Ectodermal cell (in vitro differentiated cells): ENCODE data around the gene ADM2.
A peak's percentile ranks its signal among the peaks of the same experiment; 100 is the strongest.

Experiments used
- H3K27ac ChIP-seq: 2 replicates; pipeline ENCODE4 v1.7.0; 2013; ENCODE audit warnings: mild to moderate bottlenecking, low read depth, low read length; ENCODE audit not compliant: insufficient read depth, poor library complexity, severe bottlenecking
- H3K27me3 ChIP-seq: 2 replicates; pipeline ENCODE4 v1.7.0; 2013; ENCODE audit warnings: mild to moderate bottlenecking, low read length; ENCODE audit not compliant: insufficient read depth, control insufficient read depth, poor library complexity, severe bottlenecking
- H3K36me3 ChIP-seq: one replicate; pipeline ENCODE4 v1.7.0; 2013; ENCODE audit warnings: low read length; ENCODE audit not compliant: control insufficient read depth, insufficient read depth
- H3K4me1 ChIP-seq: one replicate; pipeline ENCODE4 v1.7.0; 2013; ENCODE audit warnings: low read length; ENCODE audit not compliant: control insufficient read depth, insufficient read depth
- H3K4me3 ChIP-seq: 2 replicates; pipeline ENCODE4 v1.7.0; 2013; ENCODE audit warnings: low read depth, low read length, control low read depth; ENCODE audit not compliant: insufficient read depth
- H3K9me3 ChIP-seq: 2 replicates; pipeline ENCODE4 v1.7.0; 2013; ENCODE audit warnings: mild to moderate bottlenecking, low read length, moderate library complexity; ENCODE audit not compliant: control insufficient read depth
- WGBS, 2 experiments: methylation state at CpG; one replicate each; pipeline ENCODE4 v1.1.7; 2013; ENCODE audit warnings: missing lambda C conversion rate in 2 of 2; 5-methylcytosine and 5-hydroxymethylcytosine counted together

ADM2 gene

DNA sequence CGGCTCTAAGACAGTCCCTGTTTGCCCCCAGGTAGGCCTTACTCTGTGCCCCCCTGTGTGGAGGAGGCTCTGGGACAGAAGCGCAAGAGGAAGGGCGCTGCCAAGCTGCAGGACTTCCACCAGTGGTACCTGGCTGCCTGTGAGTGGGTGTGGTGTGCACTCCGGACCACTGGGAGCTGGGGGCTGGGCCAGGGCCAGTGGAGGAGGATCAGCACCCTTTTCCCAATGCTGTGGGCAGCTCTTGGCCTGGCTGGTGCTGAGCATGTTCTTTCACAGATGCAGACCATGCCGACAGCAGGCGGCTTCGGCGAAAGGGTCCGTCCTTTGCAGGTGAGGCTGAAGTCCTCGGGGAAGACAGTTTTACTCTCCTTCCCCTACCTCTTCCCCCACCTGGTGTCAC, 40.4 kb downstream of the ADM2 start:
- 97% methylated on average over 10 of the region's 10 CpGs for WGBS, 2 experiments
- no peaks in the 10 kb centered on the region for H3K9me3 ChIP-seq
- H3K27me3 ChIP-seq = peaks cover 2% of the 10 kb centered on the region
- H3K36me3 ChIP-seq = peaks cover 39% of the 10 kb centered on the region
- no peak overlapping the region for H3K27ac ChIP-seq
- H3K4me3 ChIP-seq = no peak overlapping the region
- H3K4me1 ChIP-seq = peaks cover 9% of the 10 kb centered on the region

DNA sequence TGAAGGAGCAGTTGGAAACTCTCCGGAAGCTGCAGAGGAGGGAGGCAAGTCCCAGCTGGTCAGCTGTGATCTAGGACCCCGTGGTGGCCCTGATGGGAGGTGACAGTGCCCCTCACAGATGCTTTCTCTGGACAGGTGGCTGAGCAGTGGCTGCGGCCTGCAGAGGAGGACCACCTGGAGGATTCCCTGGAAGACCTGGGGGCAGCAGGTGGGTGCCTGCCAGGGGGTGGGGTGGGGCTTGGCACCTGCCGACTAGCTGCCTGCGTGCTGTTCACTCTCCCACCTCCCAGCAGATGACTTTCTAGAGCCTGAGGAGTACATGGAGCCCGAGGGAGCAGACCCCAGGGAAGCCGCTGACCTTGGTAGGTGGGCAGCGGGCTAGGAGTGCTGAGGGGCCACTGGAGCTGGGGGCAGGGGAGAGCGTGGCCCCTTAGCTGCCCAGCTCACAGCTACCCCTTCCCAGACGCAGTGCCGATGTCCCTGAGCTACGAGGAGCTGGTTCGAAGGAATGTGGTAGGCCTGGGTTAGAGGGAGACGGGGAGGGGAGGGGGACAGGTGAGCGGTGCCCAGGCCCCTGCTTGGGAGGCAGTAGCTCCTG, 41.0 kb downstream of the ADM2 start:
- no peak overlapping the region for H3K27ac ChIP-seq
- peaks cover 39% of the 10 kb centered on the region for H3K36me3 ChIP-seq
- H3K27me3 ChIP-seq = peaks cover 8% of the 10 kb centered on the region
- no peak overlapping the region for H3K4me3 ChIP-seq
- WGBS, 2 experiments = 95 to 97% methylated on average over 15 of the region's 15 CpGs
- peaks cover 9% of the 10 kb centered on the region for H3K4me1 ChIP-seq
- H3K9me3 ChIP-seq = no peaks in the 10 kb centered on the region

DNA sequence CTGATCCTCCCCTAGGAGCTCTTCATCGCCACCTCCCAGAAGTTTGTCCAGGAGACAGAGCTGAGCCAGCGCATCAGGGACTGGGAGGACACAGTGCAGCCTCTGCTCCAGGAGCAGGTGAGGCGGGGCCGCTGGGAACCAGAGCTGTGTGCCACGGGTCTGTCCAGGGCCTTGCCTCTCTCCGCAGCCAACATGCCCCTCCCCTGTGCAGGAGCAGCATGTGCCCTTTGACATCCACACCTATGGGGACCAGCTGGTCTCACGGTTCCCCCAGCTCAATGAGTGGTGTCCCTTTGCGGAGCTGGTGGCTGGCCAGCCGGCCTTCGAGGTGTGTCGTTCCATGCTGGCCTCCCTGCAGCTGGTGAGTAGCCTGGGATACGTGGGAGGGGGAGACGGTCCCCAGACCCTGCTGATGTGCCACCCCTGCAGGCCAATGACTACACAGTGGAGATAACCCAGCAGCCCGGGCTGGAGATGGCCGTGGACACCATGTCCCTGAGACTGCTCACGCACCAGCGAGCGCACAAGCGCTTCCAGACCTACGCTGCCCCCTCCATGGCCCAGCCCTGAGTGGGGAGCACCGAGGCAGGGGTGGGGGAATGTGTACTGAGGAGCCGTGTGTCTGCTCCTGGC, 41.6 kb downstream of the ADM2 start:
- Histone ChIP-seq H3K4me3 (no peak overlapping the region), H3K27ac (no peak overlapping the region), H3K27me3 (peaks cover 14% of the 10 kb centered on the region), H3K4me1 (peaks cover 9% of the 10 kb centered on the region), H3K9me3 (no peaks in the 10 kb centered on the region), H3K36me3 (peaks cover 34% of the 10 kb centered on the region)
- 94 to 96% methylated on average over 22 of the region's 22 CpGs for WGBS, 2 experiments

DNA sequence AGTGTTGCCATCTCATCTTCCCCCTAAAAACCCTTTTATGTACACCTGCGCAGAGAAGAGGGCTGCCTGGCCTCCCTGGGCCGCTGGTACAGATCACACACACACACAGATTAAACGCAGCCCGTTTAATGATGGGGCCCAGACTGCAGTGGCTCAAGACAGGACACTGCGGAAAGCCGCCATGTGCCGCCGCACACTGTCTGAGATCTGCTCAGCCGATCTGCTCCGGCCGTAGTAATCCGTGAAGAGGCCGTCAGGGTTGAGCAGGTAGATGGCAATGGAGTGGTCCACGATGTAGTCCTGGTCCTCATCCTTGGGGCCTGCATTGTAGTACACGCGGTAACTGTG, 42.1 kb downstream of the ADM2 start:
- no peak overlapping the region for H3K4me3 ChIP-seq
- no peaks in the 10 kb centered on the region for H3K9me3 ChIP-seq
- no peak overlapping the region for H3K27ac ChIP-seq
- H3K4me1 ChIP-seq = peaks cover 9% of the 10 kb centered on the region
- H3K36me3 ChIP-seq = peaks cover 29% of the 10 kb centered on the region
- peaks cover 19% of the 10 kb centered on the region for H3K27me3 ChIP-seq
- 96 to 97% methylated on average over 16 of the region's 16 CpGs for WGBS, 2 experiments

DNA sequence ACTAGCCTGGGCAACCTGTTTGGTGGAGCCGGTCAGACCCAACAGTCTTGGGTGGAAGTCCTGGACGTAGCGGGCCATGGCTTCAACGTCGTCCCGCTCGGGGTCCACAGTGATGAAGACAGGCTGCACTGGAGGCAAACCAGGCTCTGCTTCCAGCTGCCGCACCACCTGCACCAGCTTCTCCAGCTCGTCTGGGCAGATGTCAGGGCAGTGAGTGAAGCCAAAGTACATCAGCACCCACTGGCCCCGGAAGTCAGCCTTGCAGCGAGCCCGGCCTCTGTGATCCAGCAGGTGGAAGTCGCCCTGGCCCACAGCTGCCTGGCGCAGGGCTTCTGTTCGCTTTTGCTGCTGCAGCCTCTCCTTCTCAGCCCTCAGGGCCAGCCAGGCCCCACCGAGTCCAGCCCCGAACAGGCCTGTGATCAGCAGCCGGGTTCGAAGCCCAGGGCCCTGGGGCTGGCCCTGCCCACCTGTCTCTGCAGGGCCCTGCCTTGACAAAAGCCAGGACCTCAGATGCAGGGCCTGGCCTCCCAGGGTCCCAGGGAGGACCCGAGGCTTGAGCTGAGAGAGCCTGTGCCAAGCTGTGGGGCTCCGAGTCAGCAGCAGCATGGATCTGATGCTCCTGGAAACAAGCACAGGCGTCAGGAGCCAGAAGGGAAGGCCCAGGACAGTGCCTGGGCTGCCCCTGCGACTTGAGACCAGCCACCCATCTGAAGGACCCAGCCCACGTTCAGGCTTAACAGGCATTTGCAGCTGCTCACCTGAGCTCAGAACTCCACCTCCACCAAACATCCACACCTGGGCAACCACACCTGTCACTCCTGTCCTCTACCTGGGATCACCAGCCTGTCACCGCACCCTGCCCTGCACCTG, 42.7 kb downstream of the ADM2 start:
- Histone ChIP-seq H3K27me3 (peaks cover 25% of the 10 kb centered on the region), H3K4me1 (peaks cover 9% of the 10 kb centered on the region), H3K4me3 (peak overlapping the region; percentile 84), H3K9me3 (no peaks in the 10 kb centered on the region), H3K36me3 (peaks cover 25% of the 10 kb centered on the region), H3K27ac (no peak overlapping the region)
- 92 to 93% methylated on average over 25 of the region's 25 CpGs for WGBS, 2 experiments

DNA sequence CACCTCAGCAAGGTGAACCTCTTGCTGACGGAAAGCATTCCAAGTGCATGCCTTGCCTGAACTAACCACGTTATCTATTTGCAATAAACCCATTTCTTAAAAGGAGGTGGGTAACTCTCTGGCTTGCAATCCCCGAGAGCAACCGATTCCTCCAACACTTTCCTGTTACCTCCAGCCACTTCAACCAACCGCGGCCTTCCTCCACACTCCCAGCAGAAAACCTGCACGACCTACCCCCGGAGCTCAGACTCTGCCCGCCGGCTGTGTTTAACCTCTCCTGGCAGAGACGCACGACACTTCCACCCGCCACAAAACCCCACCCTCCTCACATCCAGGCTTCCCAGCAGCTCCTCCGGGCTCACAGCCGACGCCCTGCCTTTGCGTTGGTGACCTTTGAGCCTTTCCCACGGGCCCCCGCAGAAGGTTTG, 43.3 kb downstream of the ADM2 start:
- Histone ChIP-seq H3K36me3 (peaks cover 19% of the 10 kb centered on the region), H3K9me3 (no peaks in the 10 kb centered on the region), H3K27me3 (peaks cover 32% of the 10 kb centered on the region), H3K4me3 (peak overlapping the region; percentile 84), H3K4me1 (peaks cover 9% of the 10 kb centered on the region), H3K27ac (peak overlapping the region; percentile 16)
- 30 to 32% methylated on average over 19 of the region's 19 CpGs for WGBS, 2 experiments

DNA sequence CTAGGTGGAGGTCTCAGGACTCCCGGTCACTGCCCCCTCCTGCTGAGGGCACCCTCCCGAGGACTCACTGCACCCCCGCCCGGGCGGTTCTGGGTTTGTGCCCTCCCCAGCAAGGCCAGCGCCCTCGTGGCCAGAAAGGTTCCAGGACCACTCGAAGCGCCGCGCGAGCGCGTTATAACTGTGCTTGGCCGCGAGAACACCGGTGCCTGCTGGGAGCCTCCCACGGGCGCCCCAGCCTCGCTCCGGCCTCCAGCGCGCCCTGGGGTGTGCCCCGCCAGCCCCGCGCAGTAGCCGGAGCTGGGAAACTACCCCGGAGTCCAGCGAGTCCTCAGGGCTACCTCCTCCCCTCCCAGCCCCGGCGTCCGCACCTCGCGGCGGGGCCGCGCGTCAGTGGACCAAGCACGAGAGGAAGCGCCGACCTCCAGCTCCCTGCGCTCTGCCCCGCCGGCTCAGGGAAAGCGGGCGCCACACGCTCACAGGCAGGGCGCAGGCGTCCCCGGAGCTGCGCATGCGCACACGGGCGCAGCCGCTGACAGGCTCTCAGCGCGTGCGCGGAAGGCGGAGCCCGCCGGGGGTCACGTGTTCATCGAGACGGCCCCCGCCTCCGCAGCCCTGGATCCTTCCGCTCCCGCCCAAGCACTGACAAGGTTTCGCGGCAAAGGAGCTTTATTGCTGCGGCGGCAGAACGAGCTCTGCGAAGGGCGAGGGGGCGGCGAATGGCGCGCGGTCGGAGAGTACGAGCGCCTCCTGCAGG, 43.9 kb downstream of the ADM2 start, which contains the start of gene SCO2:
SCO2 (minus strand) TSS at position 495 of the 754 bp plus-strand sequence. CDS start 1,187 bp downstream, outside the sequence.
- H3K27me3 ChIP-seq = peaks cover 38% of the 10 kb centered on the region
- H3K9me3 ChIP-seq = no peaks in the 10 kb centered on the region
- H3K4me3 ChIP-seq = peak within 1 kb of the TSS; percentile 84
- H3K36me3 ChIP-seq = peaks cover 18% of the 10 kb centered on the region
- 0 to 1% methylated on average over 84 of the region's 84 CpGs for WGBS, 2 experiments
- peaks cover 11% of the 10 kb centered on the region for H3K4me1 ChIP-seq
- H3K27ac ChIP-seq = peak within 1 kb of the TSS; percentile 92

DNA sequence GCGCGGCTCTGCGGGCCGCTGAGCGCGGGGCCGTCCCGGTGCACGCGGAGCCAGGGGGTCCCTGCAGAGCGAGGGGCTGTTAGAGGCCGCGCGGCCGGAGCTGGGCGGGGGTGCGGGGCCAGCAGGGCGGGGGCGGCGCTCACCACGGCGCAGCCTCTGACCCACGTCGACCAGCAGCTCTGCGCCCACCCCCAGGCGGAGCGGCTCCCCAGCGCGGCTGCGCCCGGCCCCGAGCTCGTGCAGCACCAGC, 44.4 kb downstream of the ADM2 start:
- 0 to 1% methylated on average over 33 of the region's 33 CpGs for WGBS, 2 experiments
- Histone ChIP-seq H3K36me3 (peaks cover 18% of the 10 kb centered on the region), H3K27ac (peak overlapping the region; percentile 92), H3K4me1 (peaks cover 15% of the 10 kb centered on the region), H3K9me3 (no peaks in the 10 kb centered on the region), H3K4me3 (peak overlapping the region; percentile 84), H3K27me3 (peaks cover 43% of the 10 kb centered on the region)

DNA sequence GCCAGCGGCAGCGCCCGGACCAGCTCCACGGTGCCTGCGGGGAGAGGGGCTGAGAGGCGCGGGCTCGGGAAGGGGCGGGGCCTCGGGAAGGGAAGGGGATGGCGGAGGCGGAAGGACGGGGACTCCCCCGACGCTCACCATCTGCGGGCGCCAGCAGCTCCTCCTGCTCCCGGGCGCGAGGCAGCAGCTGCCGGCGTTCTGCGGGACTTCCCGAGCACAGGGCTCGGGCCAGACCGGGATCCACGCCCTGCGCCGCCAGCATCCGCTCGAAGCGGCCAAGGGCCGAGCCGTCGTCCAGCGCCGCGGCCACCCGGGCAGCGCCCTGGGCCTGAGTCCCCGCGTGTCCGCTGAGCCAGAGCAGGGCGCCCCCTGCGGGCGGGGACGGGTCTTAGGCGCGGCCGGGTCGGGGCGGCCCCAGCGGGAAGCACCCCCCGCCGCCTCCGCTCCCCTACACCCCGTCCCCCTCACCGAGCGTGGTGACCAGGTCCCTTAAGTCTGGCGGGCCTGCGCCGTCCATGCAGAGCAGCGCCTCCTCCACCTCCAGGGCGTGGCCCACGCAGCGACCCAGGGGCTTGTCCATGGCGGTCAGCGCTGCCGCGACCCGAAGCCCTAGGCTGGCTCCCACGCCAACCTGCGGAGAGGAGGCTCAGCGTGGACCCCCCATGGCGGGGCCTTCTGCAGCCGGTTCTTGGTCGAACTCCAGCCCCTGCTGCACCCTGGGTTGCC, 44.9 kb downstream of the ADM2 start:
- peaks cover 18% of the 10 kb centered on the region for H3K4me1 ChIP-seq
- peak overlapping the region; percentile 84 for H3K4me3 ChIP-seq
- no peaks in the 10 kb centered on the region for H3K9me3 ChIP-seq
- 1 to 2% methylated on average over 77 of the region's 77 CpGs for WGBS, 2 experiments
- peak overlapping the region; percentile 92 for H3K27ac ChIP-seq
- peaks cover 48% of the 10 kb centered on the region for H3K27me3 ChIP-seq
- peaks cover 18% of the 10 kb centered on the region for H3K36me3 ChIP-seq
